Transverse colon (tissue), 3 donors: Measurements from ENCODE around the gene PPM1B.

Source experiments
- CTCF ChIP-seq, 5 experiments: fragments of 200-600 bp in 3 of 5; fragments of 450-650 bp in 2 of 5; sonication (generic) in 3 of 5; IDR thresholded peaks; 1 replicate in 2 of 5; 2 replicates in 3 of 5; pipeline ENCODE4 v1.5.1; 2016 to 2017; ENCODE audit warnings: antibody characterized with exemption in 5 of 5, inconsistent platforms in 3 of 5, mild to moderate bottlenecking in 2 of 5, moderate library complexity in 1 of 5
- POLR2A ChIP-seq: fragments of 450-650 bp; IDR thresholded peaks from one replicate; pipeline ENCODE4 v1.6.1; 2016; ENCODE audit warnings: antibody characterized with exemption, mild to moderate bottlenecking, moderate library complexity

GRCh38 chr2:44250376-44250775, 81.7 kb downstream of the PPM1B start:
- TF ChIP-seq POLR2A: no peak
- no peak for TF ChIP-seq CTCF (IDR thresholded peaks at IDR 0.05)
